K562 (cell line): ENCODE measurements around the gene KEL. TPM values are rescaled to one million over a fixed set of nuclear protein-coding genes. Genes with fewer than 3 reads are reported as not detected.

Experiments used
- ATF1 ChIP-seq, 2 experiments: fragments of 450-650 bp in 1 of 2; IDR thresholded peaks; 2 replicates each; pipeline ENCODE4 v1.6.1; 2016; ENCODE audit warnings: missing compliant biosample characterization in 1 of 2, missing genetic modification characterization in 1 of 2
- CC2D1A ChIP-seq: fragments of 450-650 bp; IDR thresholded peaks from 2 replicates; pipeline ENCODE4 v1.6.1; 2017; ENCODE audit warnings: mild to moderate bottlenecking
- FOXA3 ChIP-seq, 2 experiments: fragments of 450-650 bp in 1 of 2; sonication (generic) in 1 of 2; formaldehyde crosslinking; IDR thresholded peaks in 1 of 2; conservative IDR thresholded peaks in 1 of 2; 2 replicates each; pipeline versions ENCODE4 v1.4.0 to v1.8.0; 2020 to 2022; ENCODE audit warnings: mild to moderate bottlenecking in 2 of 2, missing genetic modification reagents in 1 of 2
- FOXJ3 ChIP-seq: sonication (generic); formaldehyde crosslinking; IDR thresholded peaks from 2 replicates; pipeline ENCODE4 v1.4.0; 2020; ENCODE audit warnings: mild to moderate bottlenecking, missing genetic modification reagents
- GTF2E2 ChIP-seq: fragments of 200-800 bp; sonication (Bioruptor generic); IDR thresholded peaks from 2 replicates; pipeline ENCODE4 v1.6.1; 2016; ENCODE audit warnings: missing genetic modification characterization, missing compliant biosample characterization
- IRF2 ChIP-seq: sonication (generic); formaldehyde crosslinking; IDR thresholded peaks from 2 replicates; pipeline ENCODE4 v1.8.1; 2022; ENCODE audit warnings: mild to moderate bottlenecking, missing genetic modification reagents
- MAFK ChIP-seq: IDR thresholded peaks from 2 replicates; pipeline ENCODE4 v1.6.1; 2011; ENCODE audit warnings: low read length, improper control_type of control experiment
- MXI1 ChIP-seq: IDR thresholded peaks from 2 replicates; pipeline ENCODE4 v1.6.1; 2011; ENCODE audit warnings: low read depth, mild to moderate bottlenecking, improper control_type of control experiment, low read length
- NCOA2 ChIP-seq, 2 experiments: fragments of 450-650 bp; IDR thresholded peaks; 2 replicates each; pipeline ENCODE4 v1.6.1; 2018; ENCODE audit warnings: mild to moderate bottlenecking in 2 of 2, moderate library complexity in 1 of 2; ENCODE audit not compliant: partially characterized antibody in 2 of 2
- NCOA6 ChIP-seq: fragments of 450-650 bp; IDR thresholded peaks from 2 replicates; pipeline ENCODE4 v1.6.1; 2017; ENCODE audit warnings: mild to moderate bottlenecking
- NCOR1 ChIP-seq: fragments of 450-650 bp; IDR thresholded peaks from 2 replicates; pipeline ENCODE4 v1.6.1; 2016; ENCODE audit warnings: mild to moderate bottlenecking, moderate library complexity
- NR4A1 ChIP-seq, 2 experiments: fragments of 250-450 bp in 1 of 2; fragments of 450-650 bp in 1 of 2; sonication (Bioruptor Pico) in 1 of 2; IDR thresholded peaks; 2 replicates each; pipeline versions ENCODE4 v1.4.0 to v1.6.1; 2016 to 2020; ENCODE audit warnings: mild to moderate bottlenecking in 2 of 2, missing compliant biosample characterization in 1 of 2, missing genetic modification characterization in 1 of 2, moderate library complexity in 1 of 2
- PURB ChIP-seq: sonication (generic); formaldehyde crosslinking; IDR thresholded peaks from 2 replicates; pipeline ENCODE4 v1.9.0; 2021; ENCODE audit warnings: low read depth, mild to moderate bottlenecking, missing genetic modification reagents
- SMAD1 ChIP-seq: fragments of 150-350 bp; IDR thresholded peaks from 2 replicates; pipeline ENCODE4 v1.6.1; 2014; ENCODE audit warnings: low read length, low read depth; ENCODE audit not compliant: partially characterized antibody
- STAT5B ChIP-seq: fragments of 250-450 bp; sonication (Bioruptor Pico); IDR thresholded peaks from 2 replicates; pipeline ENCODE4 v1.8.0; 2021; ENCODE audit warnings: mild to moderate bottlenecking, inconsistent platforms
- TFAM ChIP-seq: fragments of 250-450 bp; sonication (Bioruptor Pico); conservative IDR thresholded peaks from 2 replicates; pipeline ENCODE4 v1.5.0; 2021; ENCODE audit warnings: mild to moderate bottlenecking, moderate library complexity
- polyA plus RNA-seq, 8 experiments: library from polyadenylated mRNA; depleted of rRNA in 4 of 8; stranded (reverse) in 5 of 8; unstranded in 3 of 8; fragments of >200 nt; fragmentation: Nextera tagmentation in 2 of 8; fragmentation: Illumina TruSeq in 1 of 8; extraction: Ambion mirVana in 2 of 8; extraction: Trizol in 1 of 8; gene quantifications; 2 replicates each; pipeline versions ENCODE4 v1.2.1 to v1.2.3, GENCODE V29; 2011 to 2014; ENCODE audit warnings: inconsistent platforms in 1 of 8, missing spikeins in 1 of 8
- total RNA-seq, 7 experiments: library from RNA; depleted of rRNA in 6 of 7; stranded (reverse); fragments of >200 nt in 6 of 7; fragmentation: Illumina TruSeq in 2 of 7; extraction: Trizol in 2 of 7; gene quantifications; 2 replicates each; pipeline versions ENCODE4 v1.2.1 to v1.2.3, GENCODE V29; 2011 to 2021; ENCODE audit warnings: low replicate concordance in 1 of 7
- TF ChIP-seq, protein P1 (sequence below): fragments of 250-450 bp; sonication (Bioruptor Pico); IDR thresholded peaks from 2 replicates; pipeline ENCODE4 v1.8.0; 2022; ENCODE audit warnings: inconsistent platforms
- TF ChIP-seq, protein P2 (sequence below): sonication (generic); formaldehyde crosslinking; IDR thresholded peaks from 2 replicates; pipeline ENCODE4 v1.8.0; 2023; ENCODE audit warnings: mild to moderate bottlenecking, missing genetic modification reagents
- TF ChIP-seq, protein P3 (sequence below): sonication (generic); formaldehyde crosslinking; IDR thresholded peaks from 2 replicates; pipeline ENCODE4 v1.8.0; 2022; ENCODE audit warnings: mild to moderate bottlenecking, low read depth, missing genetic modification reagents

Gene KEL
- total and polyA plus RNA-seq, 9 of the 15 experiments (the other 6 are each of a cell fraction or from before 2014, with no cell fraction given): 9.0 to 47.4 (median 22.2) TPM

DNA sequence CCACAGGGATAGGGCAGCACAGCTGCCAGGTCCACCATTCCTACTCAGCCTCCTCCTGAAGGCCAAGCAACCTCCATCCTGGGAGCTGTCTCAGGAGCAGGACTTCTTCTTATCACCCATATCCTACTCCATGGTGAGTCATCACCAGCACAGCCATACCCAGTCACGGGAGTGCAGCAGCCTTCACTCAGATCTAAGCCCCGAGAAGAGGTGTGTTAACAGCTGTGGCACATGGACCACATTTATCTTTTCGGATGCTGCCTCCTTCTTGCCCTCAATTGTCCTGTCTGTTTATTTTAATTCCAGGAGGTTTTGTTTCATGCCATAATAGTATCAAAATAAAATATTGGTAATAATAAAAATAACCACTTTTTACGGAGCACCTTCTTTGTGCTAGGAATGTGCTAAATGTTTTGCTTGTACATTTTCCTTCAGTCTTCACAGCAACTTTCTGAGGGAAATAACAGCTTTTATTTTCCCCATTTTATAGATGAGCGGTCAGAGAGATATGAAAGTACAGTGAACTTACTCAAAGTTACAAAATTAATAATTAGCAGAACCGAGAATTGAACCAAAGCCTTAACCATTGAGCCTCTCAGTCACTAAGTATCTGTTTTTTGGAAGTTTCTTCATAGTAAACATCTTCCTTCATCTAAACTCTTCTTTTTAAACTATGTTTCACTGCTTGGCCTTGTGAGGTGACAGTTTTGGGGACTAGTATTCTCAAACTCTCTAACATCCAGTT, 2.5 kb upstream of the KEL start (continued):
- TF ChIP-seq STAT5B (CRISPR knock-in tag) (no peak), MAFK (no peak), GTF2E2 (tag) (no peak), IRF2 (CRISPR knock-in tag) (no peak), CC2D1A (no peak), ATF1 (CRISPR knock-in tag; IDR thresholded peaks at IDR 0.05) (no peak), ATF1 (tag; IDR thresholded peaks at IDR 0.05) (peak; percentile 24; the same call in 1 of the 2 replicates), NCOA6 (no peak), SMAD1 (no peak), MXI1 (no peak), NCOR1 (0 out of 2 replicates have a peak, but pooled peaks have one; percentile 51), NCOA2 (IDR thresholded peaks at IDR 0.05; ENCODE audit: partially characterized antibody in 2 of 2) (no peak), TFAM (CRISPR knock-in tag) (no peak), FOXA3 (CRISPR knock-in tag; conservative IDR thresholded peaks at IDR 0.05 in 1 of 2, IDR thresholded peaks at IDR 0.05 in 1 of 2) (no peak), PURB (no peak), FOXJ3 (CRISPR knock-in tag) (no peak), NR4A1 (CRISPR knock-in tag; IDR thresholded peaks at IDR 0.05) (no peak), NR4A1 (tag; IDR thresholded peaks at IDR 0.05) (no peak)
- TF ChIP-seq, protein P1, sequence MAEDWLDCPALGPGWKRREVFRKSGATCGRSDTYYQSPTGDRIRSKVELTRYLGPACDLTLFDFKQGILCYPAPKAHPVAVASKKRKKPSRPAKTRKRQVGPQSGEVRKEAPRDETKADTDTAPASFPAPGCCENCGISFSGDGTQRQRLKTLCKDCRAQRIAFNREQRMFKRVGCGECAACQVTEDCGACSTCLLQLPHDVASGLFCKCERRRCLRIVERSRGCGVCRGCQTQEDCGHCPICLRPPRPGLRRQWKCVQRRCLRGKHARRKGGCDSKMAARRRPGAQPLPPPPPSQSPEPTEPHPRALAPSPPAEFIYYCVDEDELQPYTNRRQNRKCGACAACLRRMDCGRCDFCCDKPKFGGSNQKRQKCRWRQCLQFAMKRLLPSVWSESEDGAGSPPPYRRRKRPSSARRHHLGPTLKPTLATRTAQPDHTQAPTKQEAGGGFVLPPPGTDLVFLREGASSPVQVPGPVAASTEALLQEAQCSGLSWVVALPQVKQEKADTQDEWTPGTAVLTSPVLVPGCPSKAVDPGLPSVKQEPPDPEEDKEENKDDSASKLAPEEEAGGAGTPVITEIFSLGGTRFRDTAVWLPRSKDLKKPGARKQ (CRISPR knock-in tag): no peak
- TF ChIP-seq, protein P2, sequence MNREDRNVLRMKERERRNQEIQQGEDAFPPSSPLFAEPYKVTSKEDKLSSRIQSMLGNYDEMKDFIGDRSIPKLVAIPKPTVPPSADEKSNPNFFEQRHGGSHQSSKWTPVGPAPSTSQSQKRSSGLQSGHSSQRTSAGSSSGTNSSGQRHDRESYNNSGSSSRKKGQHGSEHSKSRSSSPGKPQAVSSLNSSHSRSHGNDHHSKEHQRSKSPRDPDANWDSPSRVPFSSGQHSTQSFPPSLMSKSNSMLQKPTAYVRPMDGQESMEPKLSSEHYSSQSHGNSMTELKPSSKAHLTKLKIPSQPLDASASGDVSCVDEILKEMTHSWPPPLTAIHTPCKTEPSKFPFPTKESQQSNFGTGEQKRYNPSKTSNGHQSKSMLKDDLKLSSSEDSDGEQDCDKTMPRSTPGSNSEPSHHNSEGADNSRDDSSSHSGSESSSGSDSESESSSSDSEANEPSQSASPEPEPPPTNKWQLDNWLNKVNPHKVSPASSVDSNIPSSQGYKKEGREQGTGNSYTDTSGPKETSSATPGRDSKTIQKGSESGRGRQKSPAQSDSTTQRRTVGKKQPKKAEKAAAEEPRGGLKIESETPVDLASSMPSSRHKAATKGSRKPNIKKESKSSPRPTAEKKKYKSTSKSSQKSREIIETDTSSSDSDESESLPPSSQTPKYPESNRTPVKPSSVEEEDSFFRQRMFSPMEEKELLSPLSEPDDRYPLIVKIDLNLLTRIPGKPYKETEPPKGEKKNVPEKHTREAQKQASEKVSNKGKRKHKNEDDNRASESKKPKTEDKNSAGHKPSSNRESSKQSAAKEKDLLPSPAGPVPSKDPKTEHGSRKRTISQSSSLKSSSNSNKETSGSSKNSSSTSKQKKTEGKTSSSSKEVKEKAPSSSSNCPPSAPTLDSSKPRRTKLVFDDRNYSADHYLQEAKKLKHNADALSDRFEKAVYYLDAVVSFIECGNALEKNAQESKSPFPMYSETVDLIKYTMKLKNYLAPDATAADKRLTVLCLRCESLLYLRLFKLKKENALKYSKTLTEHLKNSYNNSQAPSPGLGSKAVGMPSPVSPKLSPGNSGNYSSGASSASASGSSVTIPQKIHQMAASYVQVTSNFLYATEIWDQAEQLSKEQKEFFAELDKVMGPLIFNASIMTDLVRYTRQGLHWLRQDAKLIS (CRISPR knock-in tag): no peak
- TF ChIP-seq, protein P3, sequence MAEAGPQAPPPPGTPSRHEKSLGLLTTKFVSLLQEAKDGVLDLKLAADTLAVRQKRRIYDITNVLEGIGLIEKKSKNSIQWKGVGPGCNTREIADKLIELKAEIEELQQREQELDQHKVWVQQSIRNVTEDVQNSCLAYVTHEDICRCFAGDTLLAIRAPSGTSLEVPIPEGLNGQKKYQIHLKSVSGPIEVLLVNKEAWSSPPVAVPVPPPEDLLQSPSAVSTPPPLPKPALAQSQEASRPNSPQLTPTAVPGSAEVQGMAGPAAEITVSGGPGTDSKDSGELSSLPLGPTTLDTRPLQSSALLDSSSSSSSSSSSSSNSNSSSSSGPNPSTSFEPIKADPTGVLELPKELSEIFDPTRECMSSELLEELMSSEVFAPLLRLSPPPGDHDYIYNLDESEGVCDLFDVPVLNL: no peak
